CD4-positive, alpha-beta memory T cell (primary cell): ENCODE measurements around the gene USP12. TPM values are rescaled to one million over a fixed set of nuclear protein-coding genes. Genes with fewer than 3 reads are reported as not detected.
A peak's percentile ranks its signal among the peaks of the same experiment; 100 is the strongest.

Experiments
- CTCF ChIA-PET: fragments of 350-600 bp; sonication (Branson Sonifier 250); formaldehyde crosslinking; loops from one replicate; lab custom pipeline; 2021; ENCODE audit warnings: inconsistent platforms; ENCODE audit not compliant: partially characterized antibody; lab: Charles Lee
- POLR2A ChIA-PET: fragments of 350-600 bp; sonication (Branson Sonifier 250); formaldehyde crosslinking; loops from one replicate; lab custom pipeline; 2021; ENCODE audit not compliant: partially characterized antibody; lab: Charles Lee
- DNase-seq, 5 donors: peaks; one replicate each; pipeline versions ENCODE4 v3.0.0 to v3.0.0-alpha.2; 2020 to 2022; ENCODE audit warnings: mixed read lengths in 1 of 5
- H3K27ac ChIP-seq: one replicate; pipeline ENCODE4 v1.7.0; 2013; ENCODE audit warnings: low read depth, low read length
- H3K27me3 ChIP-seq: 2 replicates; pipeline ENCODE4 v1.7.0; 2013; ENCODE audit warnings: mild to moderate bottlenecking, low read length, moderate library complexity; ENCODE audit not compliant: insufficient read depth
- H3K36me3 ChIP-seq: 2 replicates; pipeline ENCODE4 v1.7.0; 2013; ENCODE audit warnings: mild to moderate bottlenecking, low read length, moderate library complexity; ENCODE audit not compliant: insufficient read depth
- H3K4me1 ChIP-seq: 2 replicates; pipeline ENCODE4 v1.7.0; 2013; ENCODE audit warnings: mild to moderate bottlenecking, low read length, moderate library complexity; ENCODE audit not compliant: insufficient read depth
- H3K4me3 ChIP-seq, 2 donors: one replicate each; pipeline ENCODE4 v1.7.0; 2013; ENCODE audit warnings: low read length in 2 of 2, mild to moderate bottlenecking in 1 of 2
- H3K9me3 ChIP-seq, 2 donors: one replicate each; pipeline ENCODE4 v1.7.0; 2013; ENCODE audit warnings: low read length in 2 of 2, control low read depth in 1 of 2; ENCODE audit not compliant: control insufficient read depth in 1 of 2
- H3K27ac Mint-ChIP-seq, 7 donors: one replicate each; pipeline ENCODE4 v1.8.0; 2020 to 2021; ENCODE audit warnings: mixed read lengths in 7 of 7, mild to moderate bottlenecking in 6 of 7, inconsistent platforms in 3 of 7, moderate library complexity in 3 of 7
- H3K27me3 Mint-ChIP-seq, 2 donors: one replicate each; pipeline ENCODE4 v1.8.0; 2020 to 2021; ENCODE audit warnings: mixed read lengths in 2 of 2
- H3K36me3 Mint-ChIP-seq, 2 donors: one replicate each; pipeline ENCODE4 v1.8.0; 2020 to 2021; ENCODE audit warnings: mixed read lengths in 2 of 2, inconsistent platforms in 1 of 2, mild to moderate bottlenecking in 1 of 2
- H3K4me1 Mint-ChIP-seq, 4 donors: one replicate each; pipeline ENCODE4 v1.8.0; 2020 to 2021; ENCODE audit warnings: mixed read lengths in 4 of 4, mild to moderate bottlenecking in 1 of 4
- H3K4me3 Mint-ChIP-seq, 8 donors: one replicate each; pipeline ENCODE4 v1.8.0; 2020 to 2021; ENCODE audit warnings: mixed read lengths in 8 of 8, mild to moderate bottlenecking in 7 of 8, moderate library complexity in 6 of 8, inconsistent platforms in 3 of 8
- H3K9me3 Mint-ChIP-seq, 8 donors: one replicate each; pipeline ENCODE4 v1.8.0; 2020 to 2021; ENCODE audit warnings: mixed read lengths in 8 of 8, mild to moderate bottlenecking in 5 of 8, inconsistent platforms in 3 of 8, moderate library complexity in 1 of 8
- intact Hi-C: fragments of 100-400 bp; cut with micrococcal nuclease; formaldehyde crosslinking; loops from one replicate; pipeline ENCODE4 v1.15.1; 2023
- polyA plus RNA-seq, 2 donors: library from polyadenylated mRNA; unstranded; fragments of 300-500 nt; fragmentation: Illumina TruSeq; gene quantifications; one replicate each; pipeline ENCODE4 v1.2.3, GENCODE V29; 2021
- total RNA-seq, 2 experiments: library from RNA; stranded (reverse); gene quantifications; one replicate each; pipeline ENCODE4 v1.2.3, GENCODE V29; 2021

The USP12 gene
- total and polyA plus RNA-seq, 4 experiments from 2014 or later, result 16.1 to 26.0 (median 20.2) TPM

GRCh38 chr13:27159806-27160563 lies 11.6 kb downstream of the USP12 start:
- no peak for DNase-seq
- ChIA-PET POLR2A (no interaction called here), CTCF (no interaction called here)
- Histone ChIP-seq H3K4me1 (peaks cover 49% of the 10 kb centered on the region), H3K4me3 (no peak overlapping the region), H3K27ac (no peak overlapping the region), H3K9me3 (no peaks in the 10 kb centered on the region), H3K36me3 (no peaks in the 10 kb centered on the region), H3K27me3 (no peaks in the 10 kb centered on the region)
- no peaks in the 10 kb centered on the region for H3K27me3 Mint-ChIP-seq
- H3K4me3 Mint-ChIP-seq, result peak overlapping the region in 3 of 8 donors; percentile 13 to 60 (median 36)
- intact Hi-C loops, result no loop called here
- peaks cover 3 to 18% of the 10 kb centered on the region in 2 donors for H3K36me3 Mint-ChIP-seq
- H3K9me3 Mint-ChIP-seq, result peaks cover 0 to 7% (median 1%) of the 10 kb centered on the region in 8 donors
- peak overlapping the region in 2 of 7 donors; percentile 1 to 49 for H3K27ac Mint-ChIP-seq
- peaks cover 44 to 71% (median 54%) of the 10 kb centered on the region in 4 donors for H3K4me1 Mint-ChIP-seq

- DNase-seq, result no peak
- Histone ChIP-seq H3K9me3 (no peaks in the 10 kb centered on the region), H3K36me3 (no peaks in the 10 kb centered on the region), H3K27ac (no peak overlapping the region), H3K27me3 (no peaks in the 10 kb centered on the region), H3K4me1 (peaks cover 43% of the 10 kb centered on the region), H3K4me3 (no peak overlapping the region)
- no peak overlapping the region for H3K4me3 Mint-ChIP-seq
- H3K9me3 Mint-ChIP-seq, result peaks cover 0 to 7% (median 1%) of the 10 kb centered on the region in 8 donors
- CTCF ChIA-PET, result no interaction called here
- no peak overlapping the region for H3K27ac Mint-ChIP-seq
- H3K4me1 Mint-ChIP-seq, result peaks cover 47 to 72% (median 56%) of the 10 kb centered on the region in 4 donors
- POLR2A ChIA-PET, result no interaction called here
- intact Hi-C loops, result no loop called here
- H3K27me3 Mint-ChIP-seq, result no peaks in the 10 kb centered on the region
- peaks cover 3 to 22% of the 10 kb centered on the region in 2 donors for H3K36me3 Mint-ChIP-seq
Observed at GRCh38 chr13:27158335-27158734, 13.3 kb downstream of the USP12 start.

GRCh38 chr13:27151798-27152599 lies 19.6 kb downstream of the USP12 start:
- ChIA-PET POLR2A (interaction anchor here (0.5 to 0.6 kb wide), 2 partner anchors 31 to 1083 kb away, joined by 3 read pairs; no protein-coding TSS in a partner anchor), CTCF (no interaction called here)
- Histone ChIP-seq H3K4me1 (peaks cover 41% of the 10 kb centered on the region), H3K36me3 (no peaks in the 10 kb centered on the region), H3K9me3 (no peaks in the 10 kb centered on the region), H3K27me3 (no peaks in the 10 kb centered on the region), H3K4me3 (no peak overlapping the region), H3K27ac (no peak overlapping the region)
- Mint-ChIP-seq H3K27me3 (no peaks in the 10 kb centered on the region), H3K27ac (peak overlapping the region in 3 of 7 donors; percentile 3 to 57 (median 23)), H3K9me3 (peaks cover 0 to 7% (median 0%) of the 10 kb centered on the region in 8 donors), H3K36me3 (peaks cover 5 to 19% of the 10 kb centered on the region in 2 donors), H3K4me3 (peak overlapping the region in 3 of 8 donors; percentile 3 to 41 (median 40)), H3K4me1 (peaks cover 47 to 75% (median 54%) of the 10 kb centered on the region in 4 donors)
- no peak for DNase-seq
- intact Hi-C loops, result no loop called here

- no peak for DNase-seq
- Histone ChIP-seq H3K27ac (no peak overlapping the region), H3K27me3 (no peaks in the 10 kb centered on the region), H3K36me3 (no peaks in the 10 kb centered on the region), H3K4me3 (no peak overlapping the region), H3K4me1 (peaks cover 55% of the 10 kb centered on the region), H3K9me3 (no peaks in the 10 kb centered on the region)
- Mint-ChIP-seq H3K9me3 (no peaks in the 10 kb centered on the region), H3K4me1 (peaks cover 54 to 81% (median 69%) of the 10 kb centered on the region in 4 donors), H3K36me3 (peaks cover 1 to 8% of the 10 kb centered on the region in 2 donors), H3K4me3 (peak overlapping the region in 1 of 8 donors; percentile 51), H3K27me3 (no peaks in the 10 kb centered on the region), H3K27ac (peak overlapping the region in 2 of 7 donors; percentile 29 to 34)
- ChIA-PET CTCF (interaction anchor here (1.5 kb wide), 1 partner anchor 18 kb away, joined by 3 read pairs; no protein-coding TSS in a partner anchor), POLR2A (no interaction called here)
- intact Hi-C loops, result no loop called here
Observed at GRCh38 chr13:27149702-27150101, 21.9 kb downstream of the USP12 start.

- H3K4me1 Mint-ChIP-seq, result peaks cover 49 to 75% (median 62%) of the 10 kb centered on the region in 4 donors
- peak overlapping the region in 1 of 7 donors; percentile 0 for H3K27ac Mint-ChIP-seq
- POLR2A ChIA-PET, result no interaction called here
Observed at GRCh38 chr13:27148900-27149299, 22.7 kb downstream of the USP12 start.

GRCh38 chr13:27147530-27148170 lies 24.0 kb downstream of the USP12 start:
- no peak overlapping the region for H3K4me3 ChIP-seq

More at GRCh38 chr13:27148900-27149299, 22.7 kb downstream of the USP12 start:
- CTCF ChIA-PET, result interaction anchor here (1.5 kb wide), 1 partner anchor 17 kb away, joined by 3 read pairs; no protein-coding TSS in a partner anchor
- H3K36me3 Mint-ChIP-seq, result peaks cover 1 to 8% of the 10 kb centered on the region in 2 donors
- no peaks in the 10 kb centered on the region for H3K9me3 ChIP-seq
- peak overlapping the region in 3 of 8 donors; percentile 11 to 37 (median 14) for H3K4me3 Mint-ChIP-seq
- no peaks in the 10 kb centered on the region for H3K36me3 ChIP-seq
- no peak overlapping the region for H3K4me3 ChIP-seq
- H3K27me3 ChIP-seq, result no peaks in the 10 kb centered on the region
- H3K4me1 ChIP-seq, result peaks cover 53% of the 10 kb centered on the region
- H3K27ac ChIP-seq, result no peak overlapping the region
- DNase-seq, result no peak
- no peaks in the 10 kb centered on the region for H3K27me3 Mint-ChIP-seq
- intact Hi-C loops, result no loop called here
- no peaks in the 10 kb centered on the region for H3K9me3 Mint-ChIP-seq

More at GRCh38 chr13:27147530-27148170, 24.0 kb downstream of the USP12 start:
- intact Hi-C loops, result loop anchor here (1.0 kb wide), 1 partner anchor 24 kb away; the partner anchor contains the start of gene USP12
- Mint-ChIP-seq H3K36me3 (peaks cover 5 to 12% of the 10 kb centered on the region in 2 donors), H3K27ac (peak overlapping the region in 6 of 7 donors; percentile 29 to 68 (median 64)), H3K9me3 (peaks cover 0 to 3% (median 0%) of the 10 kb centered on the region in 8 donors), H3K27me3 (no peaks in the 10 kb centered on the region), H3K4me3 (peak overlapping the region in 4 of 8 donors; percentile 30 to 51 (median 34)), H3K4me1 (peaks cover 46 to 75% (median 62%) of the 10 kb centered on the region in 4 donors)
- POLR2A ChIA-PET, result no interaction called here
- Histone ChIP-seq H3K27ac (no peak overlapping the region), H3K36me3 (no peaks in the 10 kb centered on the region), H3K9me3 (no peaks in the 10 kb centered on the region), H3K4me1 (peaks cover 53% of the 10 kb centered on the region), H3K27me3 (no peaks in the 10 kb centered on the region)
- DNase-seq, result peak in 1 of 5 donors; percentile 19
- CTCF ChIA-PET, result no interaction called here
